ENCODE measurements around the gene FARP1. TPM values are rescaled to one million over a fixed set of nuclear protein-coding genes. Genes with fewer than 3 reads are reported as not detected.

FARP1 gene
- total RNA-seq, 1 experiment from 2014 or later, result 25.8 TPM

GRCh38 chr13:98339684-98340425 is 197.0 kb downstream of the FARP1 start:
- H3K4me3 ChIP-seq (ENCODE audit: insufficient read depth, low read depth, low read length), result no peak overlapping the region
- no peak for DNase-seq
- no peaks in the 10 kb centered on the region for H3K27me3 ChIP-seq (ENCODE audit: control insufficient read depth, insufficient read depth, low read length)
- no peaks in the 10 kb centered on the region for H3K36me3 ChIP-seq (replicated peaks; ENCODE audit: control insufficient read depth, insufficient read depth, low read length)

- DNase-seq, result no peak
- Histone ChIP-seq H3K27me3 (ENCODE audit: control insufficient read depth, insufficient read depth, low read length) (no peaks in the 10 kb centered on the region), H3K4me3 (ENCODE audit: insufficient read depth, low read depth, low read length) (no peak overlapping the region), H3K36me3 (replicated peaks; ENCODE audit: control insufficient read depth, insufficient read depth, low read length) (no peaks in the 10 kb centered on the region)
Measured at GRCh38 chr13:98342953-98343352, 200.1 kb downstream of the FARP1 start.

DNA sequence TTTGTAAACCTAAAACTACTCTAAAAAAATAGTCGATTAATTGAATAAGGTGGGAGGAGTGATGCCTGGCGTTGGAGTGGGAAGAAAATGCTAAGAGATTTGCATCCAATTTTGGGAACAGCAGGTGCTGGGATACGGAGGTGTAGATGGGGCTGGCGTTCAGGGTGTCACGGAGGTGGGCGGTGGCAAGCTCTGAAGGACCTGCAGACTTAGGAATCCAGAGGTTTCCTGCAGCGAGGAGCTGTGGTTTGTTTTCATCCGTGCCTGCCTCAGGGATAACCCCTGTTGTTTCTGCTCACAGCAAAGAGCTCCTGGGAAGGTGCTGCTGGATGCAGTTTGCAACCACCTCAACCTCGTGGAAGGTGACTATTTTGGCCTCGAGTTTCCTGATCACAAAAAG is 200.6 kb downstream of the FARP1 start:
- no peak overlapping the region for H3K4me3 ChIP-seq (ENCODE audit: insufficient read depth, low read depth, low read length)
- H3K36me3 ChIP-seq (replicated peaks; ENCODE audit: control insufficient read depth, insufficient read depth, low read length), result no peaks in the 10 kb centered on the region
- DNase-seq, result no peak
- no peaks in the 10 kb centered on the region for H3K27me3 ChIP-seq (ENCODE audit: control insufficient read depth, insufficient read depth, low read length)

GRCh38 chr13:98344392-98344791 is 201.5 kb downstream of the FARP1 start:
- Histone ChIP-seq H3K36me3 (replicated peaks; ENCODE audit: control insufficient read depth, insufficient read depth, low read length) (no peaks in the 10 kb centered on the region), H3K27me3 (ENCODE audit: control insufficient read depth, insufficient read depth, low read length) (no peaks in the 10 kb centered on the region), H3K4me3 (ENCODE audit: insufficient read depth, low read depth, low read length) (no peak overlapping the region)
- no peak for DNase-seq

- no peaks in the 10 kb centered on the region for H3K36me3 ChIP-seq (replicated peaks; ENCODE audit: control insufficient read depth, insufficient read depth, low read length)
- DNase-seq, result no peak
Measured at GRCh38 chr13:98345107-98345935, 202.4 kb downstream of the FARP1 start.

DNA sequence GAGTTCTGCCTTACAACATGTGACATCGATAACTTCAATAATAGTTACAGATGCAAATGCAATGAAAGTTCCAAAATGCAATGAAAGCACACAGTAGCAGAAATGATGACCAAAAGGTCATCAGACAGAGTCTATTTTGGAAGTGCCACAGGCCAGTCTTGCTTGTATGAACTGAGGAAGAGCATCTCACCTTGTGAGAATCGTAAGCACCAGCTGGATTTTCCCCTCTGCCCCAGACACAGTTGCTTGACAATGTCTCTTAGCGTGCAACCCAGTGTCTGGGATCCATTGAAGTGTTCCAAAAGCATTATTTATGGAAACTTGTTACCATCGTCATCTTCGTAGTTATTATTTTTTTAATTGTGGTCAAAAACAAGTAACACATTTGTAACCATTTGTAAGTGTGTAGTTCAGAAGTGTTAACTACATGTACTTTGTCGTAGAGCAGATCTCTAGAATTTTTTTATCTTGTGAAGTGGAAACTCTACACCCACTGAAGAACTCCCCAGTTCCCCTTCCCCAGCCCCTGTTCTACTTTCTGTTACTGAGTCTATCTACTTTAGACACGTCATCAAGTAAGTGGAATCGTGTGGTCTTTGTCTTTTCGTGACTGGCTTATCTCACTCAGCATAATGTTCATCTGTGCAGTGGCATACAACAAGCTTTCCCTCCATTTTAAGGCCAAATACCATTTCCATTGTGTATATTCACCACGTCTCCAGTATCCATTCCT is 204.2 kb downstream of the FARP1 start:
- no peaks in the 10 kb centered on the region for H3K36me3 ChIP-seq (replicated peaks; ENCODE audit: control insufficient read depth, insufficient read depth, low read length)
- H3K4me3 ChIP-seq (ENCODE audit: insufficient read depth, low read depth, low read length), result no peak overlapping the region
- H3K27me3 ChIP-seq (ENCODE audit: control insufficient read depth, insufficient read depth, low read length), result no peaks in the 10 kb centered on the region
- no peak for DNase-seq

More at GRCh38 chr13:98345107-98345935, 202.4 kb downstream of the FARP1 start:
- Histone ChIP-seq H3K4me3 (ENCODE audit: insufficient read depth, low read depth, low read length) (no peak overlapping the region), H3K27me3 (ENCODE audit: control insufficient read depth, insufficient read depth, low read length) (no peaks in the 10 kb centered on the region)

DNA sequence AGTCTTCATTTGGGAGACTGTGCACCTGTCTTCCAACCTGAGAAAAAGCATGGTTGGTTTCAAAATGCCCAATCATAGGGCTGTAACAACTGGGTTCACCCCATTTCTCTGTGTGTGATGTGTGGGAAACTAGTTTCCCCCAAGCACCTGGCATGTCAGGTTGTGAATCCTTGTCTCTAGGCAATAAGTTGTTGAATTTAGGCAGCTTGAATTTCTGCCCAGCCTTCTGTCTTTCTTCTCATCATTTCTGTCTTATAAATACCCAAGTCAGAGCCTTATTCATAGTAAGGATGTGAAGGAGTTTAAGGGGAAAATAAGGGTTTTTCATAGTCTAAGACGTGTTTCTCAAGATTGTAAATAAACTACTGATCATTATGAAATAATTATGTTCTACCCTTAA is 204.9 kb downstream of the FARP1 start:
- Histone ChIP-seq H3K27me3 (ENCODE audit: control insufficient read depth, insufficient read depth, low read length) (no peaks in the 10 kb centered on the region), H3K4me3 (ENCODE audit: insufficient read depth, low read depth, low read length) (no peak overlapping the region)

GRCh38 chr13:98348466-98349200 is 205.7 kb downstream of the FARP1 start:
- DNase-seq, result no peak
- Histone ChIP-seq H3K27me3 (ENCODE audit: control insufficient read depth, insufficient read depth, low read length) (no peaks in the 10 kb centered on the region), H3K4me3 (ENCODE audit: insufficient read depth, low read depth, low read length) (no peak overlapping the region), H3K36me3 (replicated peaks; ENCODE audit: control insufficient read depth, insufficient read depth, low read length) (no peaks in the 10 kb centered on the region)

More for the DNA sequence above, 204.9 kb downstream of the FARP1 start:
- no peaks in the 10 kb centered on the region for H3K36me3 ChIP-seq (replicated peaks; ENCODE audit: control insufficient read depth, insufficient read depth, low read length)
- no peak for DNase-seq

GRCh38 chr13:98349731-98350305 is 206.9 kb downstream of the FARP1 start:
- DNase-seq, result peak; percentile 44
- Histone ChIP-seq H3K36me3 (replicated peaks; ENCODE audit: control insufficient read depth, insufficient read depth, low read length) (no peaks in the 10 kb centered on the region), H3K27me3 (ENCODE audit: control insufficient read depth, insufficient read depth, low read length) (no peaks in the 10 kb centered on the region), H3K4me3 (ENCODE audit: insufficient read depth, low read depth, low read length) (no peak overlapping the region)

- DNase-seq, result peak; percentile 14
- Histone ChIP-seq H3K4me3 (ENCODE audit: insufficient read depth, low read depth, low read length) (no peak overlapping the region), H3K27me3 (ENCODE audit: control insufficient read depth, insufficient read depth, low read length) (no peaks in the 10 kb centered on the region), H3K36me3 (replicated peaks; ENCODE audit: control insufficient read depth, insufficient read depth, low read length) (no peaks in the 10 kb centered on the region)
Measured at GRCh38 chr13:98350746-98351330, 207.9 kb downstream of the FARP1 start.

GRCh38 chr13:98351636-98352035 is 208.7 kb downstream of the FARP1 start:
- H3K27me3 ChIP-seq (ENCODE audit: control insufficient read depth, insufficient read depth, low read length), result no peaks in the 10 kb centered on the region
- DNase-seq, result no peak

GRCh38 chr13:98352226-98352625 is 209.3 kb downstream of the FARP1 start:
- no peak for DNase-seq
- Histone ChIP-seq H3K27me3 (ENCODE audit: control insufficient read depth, insufficient read depth, low read length) (no peaks in the 10 kb centered on the region), H3K36me3 (replicated peaks; ENCODE audit: control insufficient read depth, insufficient read depth, low read length) (no peaks in the 10 kb centered on the region), H3K4me3 (ENCODE audit: insufficient read depth, low read depth, low read length) (no peak overlapping the region)

More at GRCh38 chr13:98351636-98352035, 208.7 kb downstream of the FARP1 start:
- no peak overlapping the region for H3K4me3 ChIP-seq (ENCODE audit: insufficient read depth, low read depth, low read length)
- no peaks in the 10 kb centered on the region for H3K36me3 ChIP-seq (replicated peaks; ENCODE audit: control insufficient read depth, insufficient read depth, low read length)

DNA sequence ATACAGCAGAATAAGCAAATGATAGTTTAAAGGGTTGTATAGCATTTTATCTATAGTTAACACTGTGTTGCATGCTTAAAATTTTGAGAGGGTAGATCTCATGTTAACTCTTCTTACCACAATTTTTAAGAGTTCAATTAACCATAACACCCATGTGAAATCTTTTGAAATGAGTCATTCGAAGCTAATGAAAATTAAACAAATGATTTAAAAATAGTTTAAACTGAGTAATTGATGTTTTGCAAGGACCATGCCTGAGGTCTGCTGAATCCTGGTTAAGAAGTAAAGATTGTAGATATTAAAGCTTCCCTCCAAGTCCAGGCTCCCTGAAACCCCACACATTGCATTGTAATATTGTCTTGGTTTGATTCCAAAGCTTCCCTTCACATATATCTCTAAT is 210.9 kb downstream of the FARP1 start:
- no peaks in the 10 kb centered on the region for H3K36me3 ChIP-seq (replicated peaks; ENCODE audit: control insufficient read depth, insufficient read depth, low read length)
- no peaks in the 10 kb centered on the region for H3K27me3 ChIP-seq (ENCODE audit: control insufficient read depth, insufficient read depth, low read length)
- no peak overlapping the region for H3K4me3 ChIP-seq (ENCODE audit: insufficient read depth, low read depth, low read length)
- no peak for DNase-seq

Data from H7 (cell line).